DOHH2 (cell line): ENCODE results near the gene COLEC11.

ENCODE experiments used
- H3F3A ChIP-seq: fragments of 200-600 bp; sonication (generic), shearing (Covaris generic); 2 replicates; pipeline ENCODE4 v1.6.0; 2016; ENCODE audit warnings: antibody characterized with exemption, mild to moderate bottlenecking; ENCODE audit not compliant: control insufficient read depth, insufficient read depth
- H3K27ac ChIP-seq: fragments of 200-600 bp; sonication (generic); 2 replicates; pipeline ENCODE4 v1.5.1; 2014; ENCODE audit warnings: low read depth, mild to moderate bottlenecking, low read length, moderate library complexity
- H3K27me3 ChIP-seq: fragments of 200-600 bp; sonication (generic); 2 replicates; pipeline ENCODE4 v1.6.1; 2014; ENCODE audit warnings: mild to moderate bottlenecking, low read length, mixed read lengths; ENCODE audit not compliant: control insufficient read depth
- H3K36me3 ChIP-seq: fragments of 200-600 bp; sonication (generic); 2 replicates; pipeline ENCODE4 v1.6.1; 2014; ENCODE audit warnings: mild to moderate bottlenecking, low read length, moderate library complexity, mixed read lengths; ENCODE audit not compliant: control insufficient read depth
- H3K4me1 ChIP-seq: fragments of 200-600 bp; sonication (generic); 2 replicates; pipeline ENCODE4 v1.6.1; 2014; ENCODE audit warnings: mild to moderate bottlenecking, low read length, mixed read lengths; ENCODE audit not compliant: control insufficient read depth
- H3K4me2 ChIP-seq: fragments of 200-600 bp; sonication (generic); 2 replicates; pipeline ENCODE4 v1.6.0; 2014; ENCODE audit warnings: mild to moderate bottlenecking, low read length, moderate library complexity
- H3K4me3 ChIP-seq: fragments of 200-600 bp; sonication (generic); 2 replicates; pipeline ENCODE4 v1.5.1; 2014; ENCODE audit warnings: mild to moderate bottlenecking, low read length, mixed read lengths
- H3K79me2 ChIP-seq: fragments of 200-600 bp; sonication (generic); 2 replicates; pipeline ENCODE4 v1.6.1; 2014; ENCODE audit warnings: mild to moderate bottlenecking, low read length, mixed read lengths; ENCODE audit not compliant: control insufficient read depth
- H3K9me2 ChIP-seq: fragments of 200-600 bp; sonication (generic); replicated peaks from 2 replicates; pipeline ENCODE4 v1.6.1; 2014; ENCODE audit warnings: mild to moderate bottlenecking, low read length, mixed read lengths; ENCODE audit not compliant: control insufficient read depth
- H3K9me3 ChIP-seq: fragments of 200-600 bp; sonication (generic); 2 replicates; pipeline ENCODE4 v1.6.1; 2014; ENCODE audit warnings: antibody characterized with exemption, low read length, mixed read lengths; ENCODE audit not compliant: control insufficient read depth, insufficient read depth
- H4K20me1 ChIP-seq: fragments of 200-600 bp; sonication (generic); 2 replicates; pipeline ENCODE4 v1.6.0; 2014; ENCODE audit warnings: low read depth, mild to moderate bottlenecking, antibody characterized with exemption, low read length, moderate library complexity; ENCODE audit not compliant: control insufficient read depth, insufficient read depth
- EZH2phosphoT487 ChIP-seq: fragments of 200-600 bp; sonication (generic); IDR thresholded peaks from 2 replicates; pipeline ENCODE4 v1.6.1; 2017; ENCODE audit warnings: borderline replicate concordance, mild to moderate bottlenecking, antibody characterized with exemption, low read length, moderate library complexity, mixed read lengths
- TF ChIP-seq, protein P1 (sequence below): fragments of 200-600 bp; sonication (generic); IDR thresholded peaks from one replicate; pipeline ENCODE4 v1.5.1; 2014; ENCODE audit warnings: antibody characterized with exemption, mild to moderate bottlenecking, low read depth, low read length; ENCODE audit not compliant: poor library complexity, severe bottlenecking

Gene COLEC11

DNA sequence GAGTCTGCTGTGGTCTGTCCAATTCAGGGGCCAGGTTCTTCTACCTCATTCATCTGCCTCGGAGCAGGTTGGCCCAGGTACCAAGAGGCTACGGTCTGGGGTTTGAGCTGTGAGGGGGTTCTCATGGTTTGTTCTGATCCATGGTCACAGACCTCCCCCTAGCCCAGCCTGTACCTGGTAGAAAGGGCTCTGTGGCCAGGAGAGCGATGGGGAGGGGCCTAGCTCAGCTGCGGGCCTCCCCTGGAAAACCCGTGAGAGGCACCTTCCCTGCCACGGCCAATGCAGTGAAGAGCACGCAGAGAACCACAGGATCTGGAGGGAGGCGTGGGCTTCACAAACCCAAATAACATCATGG is 43.5 kb downstream of the COLEC11 start:
- Histone ChIP-seq H4K20me1 (no peaks in the 10 kb centered on the region), H3K27me3 (no peaks in the 10 kb centered on the region; the same call in 1 of the 2 replicates), H3K9me3 (no peaks in the 10 kb centered on the region), H3K4me1 (0 out of 2 replicates have a peak, but pooled peaks cover 3% of the 10 kb centered on the region), H3K4me2 (no peak overlapping the region), H3K36me3 (no peaks in the 10 kb centered on the region), H3F3A (no peaks in the 10 kb centered on the region), H3K4me3 (no peak overlapping the region), H3K79me2 (no peaks in the 10 kb centered on the region), H3K27ac (no peak overlapping the region), H3K9me2 (no peaks in the 10 kb centered on the region)
- TF ChIP-seq, protein P1, sequence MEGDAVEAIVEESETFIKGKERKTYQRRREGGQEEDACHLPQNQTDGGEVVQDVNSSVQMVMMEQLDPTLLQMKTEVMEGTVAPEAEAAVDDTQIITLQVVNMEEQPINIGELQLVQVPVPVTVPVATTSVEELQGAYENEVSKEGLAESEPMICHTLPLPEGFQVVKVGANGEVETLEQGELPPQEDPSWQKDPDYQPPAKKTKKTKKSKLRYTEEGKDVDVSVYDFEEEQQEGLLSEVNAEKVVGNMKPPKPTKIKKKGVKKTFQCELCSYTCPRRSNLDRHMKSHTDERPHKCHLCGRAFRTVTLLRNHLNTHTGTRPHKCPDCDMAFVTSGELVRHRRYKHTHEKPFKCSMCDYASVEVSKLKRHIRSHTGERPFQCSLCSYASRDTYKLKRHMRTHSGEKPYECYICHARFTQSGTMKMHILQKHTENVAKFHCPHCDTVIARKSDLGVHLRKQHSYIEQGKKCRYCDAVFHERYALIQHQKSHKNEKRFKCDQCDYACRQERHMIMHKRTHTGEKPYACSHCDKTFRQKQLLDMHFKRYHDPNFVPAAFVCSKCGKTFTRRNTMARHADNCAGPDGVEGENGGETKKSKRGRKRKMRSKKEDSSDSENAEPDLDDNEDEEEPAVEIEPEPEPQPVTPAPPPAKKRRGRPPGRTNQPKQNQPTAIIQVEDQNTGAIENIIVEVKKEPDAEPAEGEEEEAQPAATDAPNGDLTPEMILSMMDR = no peak
- TF ChIP-seq EZH2phosphoT487 = no peak

DNA sequence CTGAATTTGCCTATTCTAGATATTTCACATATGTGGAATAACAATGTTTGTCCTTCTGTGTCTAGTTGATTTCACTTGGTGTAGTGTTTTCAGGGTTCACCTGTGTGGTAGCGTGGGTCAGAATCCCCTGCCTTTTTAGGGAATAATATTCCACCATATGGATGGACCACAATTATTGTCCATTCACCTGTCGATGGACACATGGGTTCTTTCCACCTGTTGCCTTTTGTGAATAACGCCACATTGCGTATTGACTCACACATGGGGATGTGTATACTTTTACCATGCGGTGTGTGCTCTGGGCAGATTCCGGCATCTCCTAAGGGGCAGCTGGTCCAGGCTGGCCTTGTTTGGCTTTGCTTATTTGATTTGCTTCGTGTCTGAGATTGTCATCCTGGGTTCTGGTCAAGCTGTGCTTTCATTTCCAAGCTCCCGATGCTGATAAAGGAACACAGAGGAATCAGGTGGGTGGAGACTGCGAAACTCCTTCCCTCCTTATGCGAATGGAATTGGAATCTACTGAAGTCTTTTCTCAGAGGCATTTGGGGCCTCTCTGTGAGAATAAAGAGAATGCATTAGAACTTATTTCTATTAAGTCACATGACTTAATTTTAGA is 44.2 kb downstream of the COLEC11 start:
- Histone ChIP-seq H3K4me3 (no peak overlapping the region), H3K27me3 (no peaks in the 10 kb centered on the region; the same call in 1 of the 2 replicates)
- no peak for TF ChIP-seq EZH2phosphoT487
- TF ChIP-seq, protein P1 = no peak

DNA sequence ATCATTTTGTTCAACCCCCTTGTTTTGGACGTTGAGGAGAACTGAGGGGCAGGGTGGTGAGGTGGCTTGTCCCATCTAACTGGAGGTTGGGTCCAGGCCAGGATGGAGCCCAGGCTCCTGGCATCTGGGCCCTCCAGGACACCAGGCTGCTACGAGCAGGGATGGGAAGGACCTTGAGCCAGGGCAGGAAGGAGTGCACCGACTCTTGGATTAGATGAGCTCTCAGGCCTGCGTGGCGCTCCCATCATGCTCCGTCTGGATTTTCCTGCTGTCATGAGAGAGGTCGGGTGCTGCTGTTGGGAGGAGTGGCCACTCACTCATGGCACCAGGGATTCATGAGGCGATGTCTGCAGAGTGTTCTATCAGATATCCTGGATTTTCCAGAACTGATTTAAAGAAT is 44.7 kb downstream of the COLEC11 start:
- no peak overlapping the region for H3K27ac ChIP-seq
- H3K9me2 ChIP-seq = no peaks in the 10 kb centered on the region
- H3K36me3 ChIP-seq = no peaks in the 10 kb centered on the region
- no peak for TF ChIP-seq EZH2phosphoT487
- TF ChIP-seq, protein P1 = no peak
- H3K4me2 ChIP-seq = no peak overlapping the region
- no peaks in the 10 kb centered on the region; the same call in 1 of the 2 replicates for H3K27me3 ChIP-seq
- no peaks in the 10 kb centered on the region for H3K79me2 ChIP-seq
- H3K9me3 ChIP-seq = no peaks in the 10 kb centered on the region
- no peak overlapping the region for H3K4me3 ChIP-seq
- 0 out of 2 replicates have a peak, but pooled peaks cover 3% of the 10 kb centered on the region for H3K4me1 ChIP-seq
- no peaks in the 10 kb centered on the region for H4K20me1 ChIP-seq
- no peaks in the 10 kb centered on the region for H3F3A ChIP-seq

More for the DNA sequence above, 44.2 kb downstream of the COLEC11 start:
- H3K9me3 ChIP-seq = no peaks in the 10 kb centered on the region
- H3K4me2 ChIP-seq = no peak overlapping the region
- no peaks in the 10 kb centered on the region for H3K36me3 ChIP-seq
- H3K27ac ChIP-seq = no peak overlapping the region
- no peaks in the 10 kb centered on the region for H3K79me2 ChIP-seq
- no peaks in the 10 kb centered on the region for H4K20me1 ChIP-seq
- no peaks in the 10 kb centered on the region for H3K9me2 ChIP-seq
- H3K4me1 ChIP-seq = 0 out of 2 replicates have a peak, but pooled peaks cover 3% of the 10 kb centered on the region
- no peaks in the 10 kb centered on the region for H3F3A ChIP-seq
